ACHN (cell line): Measurements from ENCODE around the gene TPBGL.

Experiments
- DNase-seq: peaks from one replicate; pipeline ENCODE4 v3.0.0-alpha.2; 2015
- in situ Hi-C: cut with HindIII; loops from 2 replicates; pipeline ENCODE4 v1.10.0; 2017; ENCODE audit warnings: low sequenced_read_pairs, low pct_ligation_motif_present, low pct_unique_long_range_greater_than_20kb

Gene TPBGL

GRCh38 chr11:75280227-75280701 is 39.7 kb downstream of the TPBGL start:
- peak; percentile 48 for DNase-seq
- in situ Hi-C loops: no loop called here

GRCh38 chr11:75280770-75281468 is 40.3 kb downstream of the TPBGL start:
- in situ Hi-C loops: no loop called here
- no peak for DNase-seq

GRCh38 chr11:75281469-75282095 is 41.0 kb downstream of the TPBGL start:
- in situ Hi-C loops: no loop called here
- DNase-seq: no peak

GRCh38 chr11:75283391-75283931 is 42.9 kb downstream of the TPBGL start:
- in situ Hi-C loops: no loop called here
- no peak for DNase-seq

GRCh38 chr11:75285776-75286360 is 45.3 kb downstream of the TPBGL start:
- DNase-seq: no peak
- in situ Hi-C loops: no loop called here

GRCh38 chr11:75286826-75287465 is 46.4 kb downstream of the TPBGL start:
- no peak for DNase-seq
- in situ Hi-C loops: no loop called here

- in situ Hi-C loops: no loop called here
These were observed 47.0 kb downstream of the TPBGL start for GRCh38 chr11:75287579-75287978.

GRCh38 chr11:75289511-75289760 is 48.9 kb downstream of the TPBGL start:
- no peak for DNase-seq
- in situ Hi-C loops: no loop called here

More at GRCh38 chr11:75287579-75287978, 47.0 kb downstream of the TPBGL start:
- no peak for DNase-seq

GRCh38 chr11:75289919-75290318 is 49.3 kb downstream of the TPBGL start:
- in situ Hi-C loops: no loop called here
- DNase-seq: no peak

GRCh38 chr11:75291741-75292140 is 51.2 kb downstream of the TPBGL start:
- in situ Hi-C loops: no loop called here
- DNase-seq: no peak

- in situ Hi-C loops: no loop called here
- no peak for DNase-seq
These were observed 52.4 kb downstream of the TPBGL start for GRCh38 chr11:75292943-75293342.
